ENCODE measurements around the gene ALDH5A1.
A peak's percentile ranks its signal among the peaks of the same experiment; 100 is the strongest.

Gene ALDH5A1

DNA sequence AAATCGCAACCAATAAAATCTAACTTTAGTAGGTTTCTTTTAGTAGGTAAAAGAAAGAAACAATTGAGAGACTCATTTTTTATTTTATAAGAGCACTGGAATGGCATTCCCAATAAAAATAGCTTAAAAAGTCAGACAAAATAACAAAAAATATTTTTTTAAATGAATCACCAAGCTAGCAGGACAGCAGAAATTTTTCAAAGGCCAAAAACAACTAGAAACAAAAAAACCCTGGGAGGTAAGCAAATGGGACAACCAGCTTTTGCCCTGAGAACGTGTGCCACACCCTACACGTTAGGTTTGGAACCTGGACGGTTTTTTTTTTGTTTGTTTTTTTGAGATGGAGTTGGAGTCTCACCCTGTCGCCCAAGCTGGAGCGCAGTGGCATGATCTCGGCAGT is 25.0 kb upstream of the ALDH5A1 start:
- no peak for ATAC-seq (replicated peaks)
- DNase-seq: no peak
- peaks cover 4 to 10% of the 10 kb centered on the region in 2 donors for H3K36me3 Mint-ChIP-seq
- H3K9me3 Mint-ChIP-seq: no peaks in the 10 kb centered on the region
- H3K27ac Mint-ChIP-seq: no peak overlapping the region
- no peaks in the 10 kb centered on the region for H3K27me3 Mint-ChIP-seq
- H3K4me1 Mint-ChIP-seq: no peaks in the 10 kb centered on the region
- H3K4me3 Mint-ChIP-seq: no peak overlapping the region

DNA sequence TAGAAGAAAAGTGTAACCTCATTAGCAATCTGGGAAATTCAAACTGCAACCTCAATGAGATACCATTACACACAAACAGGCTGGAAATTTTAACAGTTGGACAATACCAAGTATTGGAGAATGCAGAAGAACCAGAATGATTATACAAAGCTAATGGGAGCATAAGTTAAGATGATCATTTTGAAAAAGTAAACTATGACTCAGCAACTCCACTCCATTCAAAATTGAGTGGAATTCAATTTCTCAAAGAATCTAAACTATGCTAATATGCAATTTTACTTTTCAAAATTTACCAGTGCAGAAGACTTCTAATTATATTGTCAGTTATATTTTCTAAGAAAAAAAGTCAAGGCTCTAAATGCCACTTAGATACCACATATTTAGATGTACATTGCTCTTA is 22.6 kb upstream of the ALDH5A1 start:
- Mint-ChIP-seq H3K9me3 (no peaks in the 10 kb centered on the region), H3K36me3 (peaks cover 1 to 4% of the 10 kb centered on the region in 2 donors), H3K27ac (no peak overlapping the region), H3K4me1 (no peaks in the 10 kb centered on the region), H3K4me3 (no peak overlapping the region), H3K27me3 (no peaks in the 10 kb centered on the region)
- ATAC-seq (replicated peaks): no peak
- DNase-seq: no peak

DNA sequence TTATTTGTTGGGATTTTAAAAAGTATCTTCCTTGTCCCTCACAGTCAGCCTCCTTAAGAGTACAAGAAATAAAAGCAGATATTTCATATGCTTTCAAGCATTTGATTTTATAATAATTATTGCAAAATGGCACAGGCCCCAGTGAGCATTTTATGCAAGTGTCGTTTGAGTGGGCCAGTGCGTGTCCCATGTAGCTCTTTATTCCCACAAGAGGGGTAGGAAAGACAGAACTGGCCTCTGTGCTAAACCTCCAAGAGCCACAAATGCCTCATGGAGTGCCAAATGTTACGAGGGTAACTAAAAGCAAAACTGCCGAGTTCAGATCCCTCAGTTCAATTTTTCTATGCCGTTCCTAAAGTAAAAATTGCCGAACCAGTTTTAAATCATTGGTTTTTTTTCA is 18.1 kb upstream of the ALDH5A1 start:
- DNase-seq (no peak), ATAC-seq (replicated peaks) (no peak)
- Mint-ChIP-seq H3K9me3 (no peaks in the 10 kb centered on the region), H3K27me3 (no peaks in the 10 kb centered on the region), H3K4me1 (no peaks in the 10 kb centered on the region), H3K4me3 (no peak overlapping the region), H3K27ac (no peak overlapping the region), H3K36me3 (peaks cover 0 to 3% of the 10 kb centered on the region in 2 donors)

DNA sequence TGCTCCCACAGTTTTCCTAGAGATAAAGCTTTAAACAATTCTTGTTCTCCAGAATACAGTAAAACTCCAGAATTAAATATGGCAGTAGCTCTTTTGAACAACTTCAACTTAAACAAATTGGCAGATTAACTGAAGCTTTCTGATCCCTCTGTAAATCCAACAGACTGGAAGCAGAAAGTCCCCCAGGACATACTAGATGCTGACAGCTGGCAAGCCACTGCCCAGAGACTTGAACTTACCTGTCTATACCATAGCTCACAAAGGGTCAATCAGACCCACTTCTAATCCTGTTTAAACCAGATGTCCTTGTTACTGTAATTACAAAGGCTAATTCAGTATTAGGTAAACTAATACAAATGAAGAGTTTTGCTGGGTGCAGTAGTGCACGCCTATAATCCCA is 17.7 kb upstream of the ALDH5A1 start:
- no peaks in the 10 kb centered on the region for H3K27me3 Mint-ChIP-seq
- H3K4me3 Mint-ChIP-seq: no peak overlapping the region
- peaks cover 0 to 1% of the 10 kb centered on the region in 2 donors for H3K36me3 Mint-ChIP-seq
- no peak for ATAC-seq (replicated peaks)
- H3K9me3 Mint-ChIP-seq: no peaks in the 10 kb centered on the region
- no peaks in the 10 kb centered on the region for H3K4me1 Mint-ChIP-seq
- DNase-seq: no peak
- H3K27ac Mint-ChIP-seq: no peak overlapping the region

DNA sequence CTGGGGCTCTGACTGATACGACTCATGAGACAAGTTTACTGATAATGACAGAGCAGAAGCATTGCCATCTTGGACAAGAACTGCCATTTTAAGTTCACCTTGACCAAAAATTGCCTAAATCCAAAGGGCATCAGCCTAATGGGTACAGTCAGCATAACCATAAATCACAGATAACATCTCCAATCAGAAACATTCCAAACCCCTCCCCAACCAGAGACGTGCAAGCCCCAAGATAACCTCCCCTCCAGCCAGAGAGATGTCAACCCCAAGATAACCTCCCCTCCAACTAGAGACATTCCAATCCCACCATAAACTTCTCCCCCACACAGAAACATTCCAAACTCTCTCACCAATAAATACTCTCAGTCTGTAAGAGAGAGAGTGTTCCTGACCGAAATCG is 15.9 kb upstream of the ALDH5A1 start:
- no peaks in the 10 kb centered on the region for H3K4me1 Mint-ChIP-seq
- no peak overlapping the region for H3K27ac Mint-ChIP-seq
- H3K36me3 Mint-ChIP-seq: peaks cover 0 to 1% of the 10 kb centered on the region in 2 donors

DNA sequence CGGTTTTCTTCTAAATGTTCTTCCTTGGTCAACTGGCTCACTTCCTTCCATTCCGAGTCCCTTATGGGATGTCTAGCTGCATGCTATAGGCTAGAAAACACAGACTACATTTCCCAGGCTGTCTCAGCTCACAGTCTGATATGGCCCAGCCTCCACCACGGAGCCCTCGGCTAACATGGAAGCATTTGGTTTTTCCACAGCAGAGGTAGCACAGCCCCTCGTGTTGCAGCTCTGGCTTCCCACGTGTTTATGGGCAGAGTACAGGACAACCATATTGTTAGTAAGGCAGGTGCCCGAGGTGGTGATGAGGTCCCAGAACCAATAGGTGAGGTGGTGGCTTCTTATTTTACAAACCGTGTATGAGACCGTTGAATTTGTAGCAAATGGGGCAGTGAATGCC is 14.1 kb upstream of the ALDH5A1 start:
- Mint-ChIP-seq H3K36me3 (peaks cover 0 to 1% of the 10 kb centered on the region in 2 donors), H3K27me3 (no peaks in the 10 kb centered on the region), H3K4me1 (no peaks in the 10 kb centered on the region), H3K9me3 (no peaks in the 10 kb centered on the region), H3K4me3 (no peak overlapping the region), H3K27ac (no peak overlapping the region)
- DNase-seq: no peak
- ATAC-seq (replicated peaks): no peak

More for the DNA sequence above, 15.9 kb upstream of the ALDH5A1 start:
- no peak overlapping the region for H3K4me3 Mint-ChIP-seq
- DNase-seq (no peak), ATAC-seq (replicated peaks) (no peak)
- H3K9me3 Mint-ChIP-seq: no peaks in the 10 kb centered on the region
- H3K27me3 Mint-ChIP-seq: no peaks in the 10 kb centered on the region

DNA sequence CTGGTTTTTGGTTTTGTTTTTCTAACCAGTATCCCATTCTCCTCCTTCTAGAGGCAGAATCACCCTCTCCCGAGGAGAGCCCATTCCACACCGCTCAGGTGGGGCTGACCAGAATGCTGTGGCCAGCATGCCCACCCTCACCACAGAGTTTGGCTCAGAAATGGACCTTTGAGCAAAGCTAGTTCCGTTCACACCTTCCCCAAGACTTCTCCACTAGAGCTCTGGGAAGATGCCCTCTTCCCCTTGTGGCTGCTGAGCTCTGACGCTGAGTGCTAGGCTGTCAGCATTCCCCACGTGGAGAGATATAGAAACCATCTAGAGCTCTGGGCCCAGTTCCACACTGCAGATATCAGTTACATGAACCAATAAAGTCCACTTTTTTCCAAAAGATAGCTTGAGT is 13.3 kb upstream of the ALDH5A1 start:
- no peaks in the 10 kb centered on the region for H3K9me3 Mint-ChIP-seq
- H3K27ac Mint-ChIP-seq: no peak overlapping the region
- no peaks in the 10 kb centered on the region for H3K4me1 Mint-ChIP-seq
- DNase-seq: no peak
- no peak for ATAC-seq (replicated peaks)
- peaks cover 0 to 1% of the 10 kb centered on the region in 2 donors for H3K36me3 Mint-ChIP-seq
- H3K27me3 Mint-ChIP-seq: no peaks in the 10 kb centered on the region
- no peak overlapping the region for H3K4me3 Mint-ChIP-seq

DNA sequence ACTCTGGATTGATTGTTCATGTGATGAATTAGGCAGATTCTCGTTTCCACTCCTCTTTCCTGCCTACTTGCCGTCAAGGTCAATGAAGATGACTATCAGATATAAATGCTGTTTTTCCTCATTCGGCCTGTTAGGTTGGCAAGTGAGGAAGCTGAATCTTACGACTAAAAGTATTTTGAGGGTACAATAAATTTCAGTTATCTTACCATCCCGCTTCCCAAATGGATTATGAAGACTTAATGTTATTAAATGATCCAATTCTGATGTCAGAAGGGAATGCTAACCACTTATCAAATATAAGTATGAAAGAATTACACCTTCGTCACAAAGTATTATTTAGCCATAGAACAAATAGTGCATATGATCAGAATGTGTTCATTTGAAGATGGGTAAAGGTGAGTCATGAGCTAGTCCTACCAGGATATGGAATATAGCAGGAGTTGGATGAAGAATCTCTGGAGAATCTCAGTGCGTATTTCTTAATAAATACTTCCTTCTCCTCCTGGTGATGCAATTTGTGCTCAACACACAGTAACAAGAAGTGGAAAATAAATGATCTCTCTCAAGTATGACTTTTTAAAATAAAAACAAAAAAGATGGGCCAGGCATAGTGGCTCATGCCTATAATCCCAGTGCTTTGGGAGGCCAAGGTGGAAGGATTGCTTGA is 10.0 kb upstream of the ALDH5A1 start:
- ATAC-seq (replicated peaks) (no peak), DNase-seq (no peak)
- H3K27ac Mint-ChIP-seq: no peak overlapping the region
- no peaks in the 10 kb centered on the region for H3K27me3 Mint-ChIP-seq
- H3K9me3 Mint-ChIP-seq: no peaks in the 10 kb centered on the region
- H3K36me3 Mint-ChIP-seq: peaks cover 0 to 1% of the 10 kb centered on the region in 2 donors
- H3K4me3 Mint-ChIP-seq: no peak overlapping the region
- no peaks in the 10 kb centered on the region for H3K4me1 Mint-ChIP-seq

DNA sequence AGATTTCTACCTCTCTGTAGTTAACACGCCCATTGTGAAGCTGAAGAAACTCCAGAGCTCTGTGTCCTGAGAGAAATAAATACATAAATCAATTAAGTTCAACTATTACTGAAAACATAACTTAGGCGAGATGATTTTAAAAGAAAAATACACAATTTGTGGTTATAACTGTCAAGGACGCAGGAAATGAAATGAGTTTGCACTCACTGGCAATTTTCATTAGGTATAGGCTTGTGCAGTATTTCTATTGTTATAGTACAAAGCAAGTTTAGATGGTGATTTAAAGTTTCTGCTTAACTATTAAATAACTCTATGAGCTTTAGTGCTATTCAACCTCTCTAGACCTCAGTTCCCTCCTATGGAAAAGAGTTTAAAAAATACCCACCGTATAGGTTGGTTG is 8.7 kb upstream of the ALDH5A1 start:
- H3K36me3 Mint-ChIP-seq: no peaks in the 10 kb centered on the region
- no peak for ATAC-seq (replicated peaks)
- H3K27me3 Mint-ChIP-seq: no peaks in the 10 kb centered on the region
- no peaks in the 10 kb centered on the region for H3K9me3 Mint-ChIP-seq
- no peak for DNase-seq
- no peak overlapping the region for H3K4me3 Mint-ChIP-seq
- H3K27ac Mint-ChIP-seq: no peak overlapping the region
- no peaks in the 10 kb centered on the region for H3K4me1 Mint-ChIP-seq

DNA sequence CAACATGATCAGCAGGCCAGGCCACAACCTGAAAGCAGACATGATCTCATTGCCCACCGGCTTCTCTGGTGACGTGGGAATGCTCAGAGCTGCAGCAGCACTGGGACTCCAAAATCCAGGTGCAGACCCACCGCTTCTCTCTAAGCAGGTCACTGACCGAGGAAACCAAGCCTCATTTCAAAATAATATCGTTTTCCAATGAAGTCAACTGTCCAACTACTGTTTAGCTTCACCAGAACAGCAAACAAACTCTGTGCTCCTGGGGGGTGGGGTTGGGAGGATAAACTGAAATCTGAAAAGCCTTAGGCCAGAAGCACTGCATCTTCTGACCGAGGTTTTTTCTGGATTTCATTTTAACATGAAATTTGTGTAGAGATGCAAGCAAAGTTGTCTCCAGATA is 5.3 kb upstream of the ALDH5A1 start, which contains the start of gene GPLD1:
TSS of gene GPLD1 (minus strand) at position 109 of the 400 bp plus-strand sequence. CDS start at position 42, 67 bp downstream.
- no peak within 1 kb of the TSS for H3K27ac Mint-ChIP-seq
- no peaks in the 10 kb centered on the region for H3K9me3 Mint-ChIP-seq
- H3K4me3 Mint-ChIP-seq: no peak within 1 kb of the TSS
- no peaks in the 10 kb centered on the region for H3K36me3 Mint-ChIP-seq
- H3K27me3 Mint-ChIP-seq: no peaks in the 10 kb centered on the region
- no peak for DNase-seq
- peaks cover 8 to 17% of the 10 kb centered on the region in 2 donors for H3K4me1 Mint-ChIP-seq
- ATAC-seq (replicated peaks): no peak

DNA sequence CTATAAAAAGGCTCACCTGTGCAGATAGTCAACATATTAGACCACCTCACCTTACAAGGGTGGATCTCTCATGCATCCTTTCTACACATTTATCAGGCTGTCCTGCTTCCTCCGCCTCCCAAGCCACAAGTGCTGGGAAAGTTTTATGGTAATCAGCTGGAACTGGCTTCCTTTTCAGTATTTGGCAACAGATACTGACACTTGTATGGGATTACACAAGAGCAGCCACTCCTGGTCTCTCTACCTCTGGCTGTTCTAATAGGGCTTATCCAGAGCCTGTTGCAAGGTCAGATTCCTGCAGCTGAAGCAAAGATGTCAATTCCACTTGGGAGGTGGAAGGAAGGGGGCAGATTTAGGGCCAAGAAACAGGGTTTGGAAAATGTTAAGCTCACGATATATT is 4.9 kb upstream of the ALDH5A1 start:
- no peak for DNase-seq
- peaks cover 8 to 17% of the 10 kb centered on the region in 2 donors for H3K4me1 Mint-ChIP-seq
- no peaks in the 10 kb centered on the region for H3K36me3 Mint-ChIP-seq
- no peaks in the 10 kb centered on the region for H3K27me3 Mint-ChIP-seq
- H3K4me3 Mint-ChIP-seq: no peak overlapping the region
- H3K27ac Mint-ChIP-seq: no peak overlapping the region
- no peak for ATAC-seq (replicated peaks)
- H3K9me3 Mint-ChIP-seq: no peaks in the 10 kb centered on the region

DNA sequence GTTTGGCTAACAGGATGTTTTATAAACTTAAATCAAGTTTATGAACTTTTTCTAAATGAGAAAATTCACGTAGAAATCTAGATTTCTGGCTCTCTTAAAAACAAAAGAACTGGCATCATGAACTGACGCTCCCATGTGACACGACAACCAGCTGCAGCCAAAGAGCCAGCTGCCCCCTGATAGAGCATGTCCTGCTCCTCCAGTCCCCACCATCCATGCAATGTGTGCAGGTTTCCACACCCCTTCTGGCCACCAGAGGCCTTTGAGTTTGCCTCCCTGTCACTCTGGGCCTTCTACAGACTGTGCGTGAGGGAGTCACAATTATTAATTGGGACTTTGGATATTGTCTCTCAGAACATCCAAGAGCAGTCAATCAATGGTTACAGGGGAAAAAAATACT is 3.8 kb upstream of the ALDH5A1 start:
- no peak for ATAC-seq (replicated peaks)
- H3K4me1 Mint-ChIP-seq: peaks cover 11 to 23% of the 10 kb centered on the region in 2 donors
- H3K9me3 Mint-ChIP-seq: no peaks in the 10 kb centered on the region
- H3K27ac Mint-ChIP-seq: no peak overlapping the region
- no peaks in the 10 kb centered on the region for H3K27me3 Mint-ChIP-seq
- DNase-seq: no peak
- peaks cover under 1 to 2% of the 10 kb centered on the region in 2 donors for H3K36me3 Mint-ChIP-seq
- no peak overlapping the region for H3K4me3 Mint-ChIP-seq

DNA sequence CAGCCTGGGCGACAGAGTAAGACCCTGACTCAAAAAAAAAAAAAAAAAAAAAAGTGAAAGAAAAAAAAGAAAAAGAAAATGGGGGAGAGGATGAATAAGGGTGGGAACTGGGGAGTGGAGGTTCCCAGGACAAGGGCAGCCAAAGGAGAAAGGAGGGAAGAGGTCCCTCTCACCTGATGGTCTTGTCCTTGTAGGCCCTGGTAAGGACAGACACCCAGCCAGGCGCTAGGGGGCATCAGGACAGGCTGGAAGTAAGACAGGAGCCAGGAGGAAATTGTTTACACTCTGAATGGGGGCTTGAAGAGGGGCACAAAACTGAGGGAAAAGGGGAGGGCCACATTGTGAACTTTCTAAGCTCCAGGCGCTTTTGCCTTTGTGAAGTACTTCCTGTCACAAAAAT is 2.3 kb upstream of the ALDH5A1 start:
- H3K27me3 Mint-ChIP-seq: no peaks in the 10 kb centered on the region
- peaks cover 4 to 7% of the 10 kb centered on the region in 2 donors for H3K9me3 Mint-ChIP-seq
- no peak overlapping the region for H3K27ac Mint-ChIP-seq
- H3K4me3 Mint-ChIP-seq: no peak overlapping the region
- ATAC-seq (replicated peaks) (no peak), DNase-seq (no peak)
- H3K36me3 Mint-ChIP-seq: peaks cover 8 to 13% of the 10 kb centered on the region in 2 donors
- H3K4me1 Mint-ChIP-seq: peaks cover 13 to 30% of the 10 kb centered on the region in 2 donors

DNA sequence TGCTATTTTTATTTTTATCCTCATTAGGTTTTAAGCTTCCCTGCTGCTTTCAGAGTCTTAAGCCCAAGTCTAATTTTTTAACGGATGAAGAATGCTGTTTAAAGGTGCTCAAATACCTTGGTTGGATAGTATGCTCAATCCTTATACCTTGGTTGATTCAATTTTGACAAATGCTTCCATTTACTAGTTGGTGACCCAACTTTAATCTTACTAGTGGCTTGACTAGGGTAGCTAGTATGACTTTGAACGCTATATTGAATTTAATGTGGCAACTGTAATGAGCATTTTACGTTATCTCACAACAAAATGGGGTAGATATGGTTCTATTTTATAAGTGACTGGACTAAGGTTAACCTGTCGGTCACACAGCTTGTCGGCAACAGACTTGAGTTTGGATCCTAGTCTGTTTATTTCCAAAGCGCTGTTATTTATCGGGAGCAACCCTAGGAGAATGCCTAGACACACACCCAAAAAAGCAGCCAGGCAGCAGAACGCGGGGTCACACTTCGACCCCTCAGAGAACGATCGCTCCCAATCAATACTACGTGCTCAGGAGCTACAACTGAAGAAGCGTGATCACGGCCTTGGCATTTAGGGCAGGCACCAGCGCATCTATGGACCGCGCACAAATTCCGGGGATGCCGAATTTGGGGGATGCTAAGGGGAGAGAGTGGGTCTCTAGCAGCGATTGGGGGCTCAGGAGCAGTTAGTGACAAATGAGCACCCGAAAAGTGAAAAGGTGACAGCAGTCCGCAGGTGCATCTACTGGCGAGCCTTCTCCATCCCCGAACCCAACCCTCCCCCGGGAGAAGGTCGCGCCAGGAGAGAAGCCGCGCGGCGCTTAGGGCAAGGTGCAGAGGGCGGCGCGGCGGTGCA is 586 bp upstream of the ALDH5A1 start:
- no peak for DNase-seq
- peak; percentile 0 for ATAC-seq (replicated peaks)
- Mint-ChIP-seq H3K27me3 (no peaks in the 10 kb centered on the region), H3K36me3 (peaks cover 12 to 20% of the 10 kb centered on the region in 2 donors), H3K4me3 (peak overlapping the region; percentile 87 to 90), H3K9me3 (peaks cover 4 to 7% of the 10 kb centered on the region in 2 donors), H3K4me1 (peaks cover 18 to 41% of the 10 kb centered on the region in 2 donors), H3K27ac (peak overlapping the region; percentile 79)

Data from stimulated activated naive B cell treated with anti-CD40 and anti-IgM and Interleukin-4, amounts not matched to agents 10 μg/mL and 1 μg/mL and 100 μg/mL, for 72 hours (primary cell).